ENCODE measurements around the gene PDZRN3. TPM values are rescaled to one million over a fixed set of nuclear protein-coding genes. Genes with fewer than 3 reads are reported as not detected.

PDZRN3 gene
- total RNA-seq, 1 donor from 2014 or later, result 130 TPM

- intact Hi-C loops (cut with DNase I), result no loop called here
- no peak for DNase-seq (ENCODE audit: missing footprints)
- no peak for ATAC-seq
Measured at GRCh38 chr3:73601011-73601410, 23.7 kb downstream of the PDZRN3 start.

DNA sequence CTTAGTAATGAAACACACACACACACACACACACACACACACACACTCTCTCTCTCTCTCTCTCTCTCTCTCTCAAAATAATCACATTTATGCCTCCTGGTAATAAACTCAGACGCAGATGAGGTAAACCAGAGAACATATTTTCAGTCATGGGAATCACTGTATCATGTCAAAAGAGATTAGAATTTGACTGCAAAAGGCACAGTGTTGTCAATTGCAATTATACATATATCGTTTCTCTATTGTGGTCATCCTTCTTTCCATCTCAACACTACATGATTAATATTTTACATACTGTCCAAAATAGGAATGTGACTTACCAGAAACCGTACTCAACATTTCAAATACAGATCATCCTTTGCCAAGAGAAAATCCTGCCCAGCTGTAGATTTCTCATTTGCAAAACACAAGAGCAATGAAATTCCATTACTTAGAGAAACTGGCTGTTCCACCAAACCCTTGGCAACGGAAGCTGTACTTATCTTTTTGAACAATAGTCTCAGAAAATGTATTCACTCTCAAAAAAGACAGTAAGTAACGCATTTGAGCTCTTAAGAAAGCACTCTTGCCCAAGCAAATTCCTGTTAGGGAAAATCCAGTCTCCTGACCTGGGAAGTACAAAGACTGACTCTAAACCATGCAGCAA lies 24.3 kb downstream of the PDZRN3 start:
- ATAC-seq (peak; percentile 23), DNase-seq (ENCODE audit: missing footprints) (no peak)
- intact Hi-C loops (cut with DNase I), result no loop called here

- DNase-seq (ENCODE audit: missing footprints) (no peak), ATAC-seq (no peak)
- intact Hi-C loops (cut with DNase I), result no loop called here
Measured at GRCh38 chr3:73599605-73600004, 25.1 kb downstream of the PDZRN3 start.

DNA sequence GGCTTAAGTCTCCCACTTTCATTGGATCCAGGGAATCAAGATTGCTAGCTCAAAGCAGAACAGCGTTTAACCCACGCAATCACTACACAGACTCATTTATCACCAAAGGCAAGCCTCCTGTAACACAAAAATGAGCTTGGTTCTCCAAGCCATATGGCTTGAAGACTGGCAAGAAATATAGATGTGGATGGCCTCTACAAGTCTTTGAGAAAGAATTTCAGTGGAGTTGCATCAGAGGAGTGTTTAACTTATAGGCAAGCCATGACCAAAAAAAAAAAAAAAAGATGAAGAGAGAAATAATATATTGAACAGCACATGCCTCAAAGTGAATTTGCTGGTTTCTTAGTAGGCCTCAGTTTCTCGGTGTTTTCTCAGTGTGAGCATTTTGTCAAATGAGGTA lies 27.3 kb downstream of the PDZRN3 start:
- DNase-seq (ENCODE audit: missing footprints) (no peak), ATAC-seq (no peak)
- intact Hi-C loops (cut with DNase I), result no loop called here

- intact Hi-C loops (cut with DNase I), result no loop called here
- ATAC-seq, result no peak
- no peak for DNase-seq (ENCODE audit: missing footprints)
Measured at GRCh38 chr3:73592154-73593144, 32.3 kb downstream of the PDZRN3 start.

- ATAC-seq, result no peak
- DNase-seq (ENCODE audit: missing footprints), result no peak
- intact Hi-C loops (cut with DNase I), result no loop called here
Measured at GRCh38 chr3:73591286-73591800, 33.4 kb downstream of the PDZRN3 start.

GRCh38 chr3:73586628-73587027 lies 38.1 kb downstream of the PDZRN3 start:
- intact Hi-C loops (cut with DNase I), result loop anchor here (5.0 kb wide), 1 partner anchor 36 kb away; the partner anchor contains the start of gene PDZRN3
- ATAC-seq, result no peak
- DNase-seq (ENCODE audit: missing footprints), result no peak

DNA sequence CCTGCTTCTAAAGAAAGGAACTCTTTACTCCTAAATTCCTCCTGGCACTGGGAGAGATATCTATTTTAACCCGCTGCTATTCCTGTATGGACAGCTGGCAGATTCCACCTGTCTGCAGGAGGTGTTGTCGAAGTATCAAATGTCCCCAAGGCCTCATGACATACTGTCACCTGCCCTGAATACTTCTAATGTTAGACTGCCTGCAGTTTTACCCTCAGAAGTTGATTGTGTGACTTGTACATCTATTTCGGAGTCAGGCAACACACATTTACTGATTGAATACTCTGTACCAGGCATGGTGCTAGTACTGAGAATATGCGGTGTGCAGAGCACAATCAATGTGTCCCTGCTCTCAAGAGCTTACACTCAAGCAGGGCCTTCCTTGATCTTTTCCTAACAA lies 38.6 kb downstream of the PDZRN3 start:
- intact Hi-C loops (cut with DNase I), result loop anchor here (5.0 kb wide), 1 partner anchor 36 kb away; the partner anchor contains the start of gene PDZRN3
- ATAC-seq, result peak; percentile 90
- no peak for DNase-seq (ENCODE audit: missing footprints)

- intact Hi-C loops (cut with DNase I), result loop anchor here (5.0 kb wide), 1 partner anchor 37 kb away; the partner anchor contains the start of gene PDZRN3
- DNase-seq (ENCODE audit: missing footprints), result no peak
Measured at GRCh38 chr3:73584873-73585272, 39.9 kb downstream of the PDZRN3 start.

DNA sequence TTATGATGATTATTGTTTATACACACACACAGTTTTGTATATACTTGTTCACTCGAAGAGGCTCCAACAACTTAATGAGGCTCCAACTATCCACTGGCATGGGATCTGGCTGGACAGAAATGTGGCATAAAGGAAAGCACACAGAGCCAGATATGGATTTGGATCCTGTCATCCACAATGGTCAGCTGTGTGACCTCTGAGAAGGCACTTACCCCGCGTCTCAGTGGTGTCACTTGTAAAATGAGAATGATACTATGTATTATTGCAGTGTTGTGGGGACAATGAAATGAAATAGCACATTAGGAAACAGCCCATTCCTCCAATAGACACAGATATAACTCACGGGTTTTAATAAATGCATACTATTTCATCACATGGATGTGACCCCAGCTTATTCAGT lies 42.2 kb downstream of the PDZRN3 start:
- DNase-seq (ENCODE audit: missing footprints) (no peak), ATAC-seq (no peak)
- intact Hi-C loops (cut with DNase I), result no loop called here

More at GRCh38 chr3:73584873-73585272, 39.9 kb downstream of the PDZRN3 start:
- no peak for ATAC-seq

DNA sequence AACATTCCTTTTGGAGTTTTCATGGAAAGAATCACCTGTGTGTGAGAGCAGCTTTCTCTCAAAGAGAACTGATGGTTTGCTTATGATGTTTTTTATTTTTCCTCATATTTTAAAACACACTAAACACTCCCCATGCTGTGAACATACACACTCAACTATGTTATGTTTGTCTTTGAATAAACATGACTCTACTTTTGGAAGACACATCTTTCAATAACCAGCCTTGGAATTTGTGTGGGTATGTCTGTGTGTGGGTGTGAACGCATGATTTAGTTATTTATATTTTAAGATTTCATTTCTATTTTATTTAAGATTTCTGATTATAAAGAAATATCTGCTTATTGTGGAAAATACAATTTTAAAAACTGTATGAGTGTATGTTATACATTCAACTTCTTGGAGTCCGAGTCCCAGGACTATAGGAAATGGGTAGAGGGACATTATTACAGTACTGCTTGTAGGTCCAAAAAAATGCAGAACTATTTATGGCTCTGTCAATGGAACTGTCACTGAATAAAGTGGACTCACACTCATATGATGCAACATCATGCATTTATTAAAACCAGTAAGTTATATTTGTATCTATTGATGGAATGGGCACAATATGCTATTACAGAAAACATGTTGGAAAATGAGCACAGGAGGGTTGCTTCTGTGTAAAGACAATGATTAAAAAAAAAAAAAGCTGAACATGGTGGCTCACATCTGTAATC lies 43.5 kb downstream of the PDZRN3 start:
- no peak for DNase-seq (ENCODE audit: missing footprints)
- no peak for ATAC-seq
- intact Hi-C loops (cut with DNase I), result no loop called here

DNA sequence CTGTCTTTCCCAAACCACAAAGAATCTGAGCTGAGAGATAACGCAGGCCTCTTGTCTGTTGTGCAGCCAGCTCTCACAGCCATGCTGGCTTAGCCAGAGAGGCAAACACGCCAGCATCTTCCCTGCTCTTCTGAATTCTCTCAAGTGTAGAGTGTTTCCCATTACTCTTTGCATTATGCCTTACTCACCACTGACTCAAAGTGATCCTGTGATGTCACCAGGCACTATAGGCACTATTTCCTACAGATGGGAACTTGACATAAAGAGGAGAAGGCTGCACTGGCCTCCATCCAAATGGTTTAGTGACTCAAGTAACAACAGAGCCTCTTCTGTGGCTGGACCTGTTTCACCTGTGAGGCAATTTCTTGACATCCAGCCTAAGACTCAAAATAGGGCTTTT lies 44.4 kb downstream of the PDZRN3 start:
- intact Hi-C loops (cut with DNase I), result no loop called here
- ATAC-seq, result no peak
- DNase-seq (ENCODE audit: missing footprints), result no peak

- no peak for ATAC-seq
- no peak for DNase-seq (ENCODE audit: missing footprints)
- intact Hi-C loops (cut with DNase I), result no loop called here
Measured at GRCh38 chr3:73577704-73578103, 47.0 kb downstream of the PDZRN3 start.

- DNase-seq (ENCODE audit: missing footprints) (no peak), ATAC-seq (no peak)
- intact Hi-C loops (cut with DNase I), result no loop called here
Measured at GRCh38 chr3:73576999-73577461, 47.7 kb downstream of the PDZRN3 start.

DNA sequence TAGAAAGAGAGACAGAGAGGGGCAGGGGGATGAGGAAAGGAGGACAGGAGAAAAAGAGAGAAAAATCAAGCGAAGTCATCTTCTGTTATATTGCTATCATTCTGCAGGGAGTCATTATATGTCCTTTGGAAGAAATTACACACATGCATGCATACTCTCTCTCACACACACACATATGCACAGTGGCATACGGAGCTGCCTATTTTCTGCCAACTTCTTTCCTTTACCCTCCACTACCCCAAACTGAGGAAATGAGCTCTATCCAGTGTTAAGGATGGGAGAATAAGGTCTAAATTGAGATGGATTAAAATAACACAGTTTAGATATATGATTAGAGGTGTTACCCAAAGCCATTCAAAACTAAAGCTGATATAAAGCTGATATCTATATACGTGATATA lies 48.8 kb downstream of the PDZRN3 start:
- intact Hi-C loops (cut with DNase I), result no loop called here
- DNase-seq (ENCODE audit: missing footprints), result no peak
- ATAC-seq, result no peak

GRCh38 chr3:73575519-73575918 lies 49.2 kb downstream of the PDZRN3 start:
- intact Hi-C loops (cut with DNase I), result no loop called here
- DNase-seq (ENCODE audit: missing footprints), result no peak
- ATAC-seq, result no peak

DNA sequence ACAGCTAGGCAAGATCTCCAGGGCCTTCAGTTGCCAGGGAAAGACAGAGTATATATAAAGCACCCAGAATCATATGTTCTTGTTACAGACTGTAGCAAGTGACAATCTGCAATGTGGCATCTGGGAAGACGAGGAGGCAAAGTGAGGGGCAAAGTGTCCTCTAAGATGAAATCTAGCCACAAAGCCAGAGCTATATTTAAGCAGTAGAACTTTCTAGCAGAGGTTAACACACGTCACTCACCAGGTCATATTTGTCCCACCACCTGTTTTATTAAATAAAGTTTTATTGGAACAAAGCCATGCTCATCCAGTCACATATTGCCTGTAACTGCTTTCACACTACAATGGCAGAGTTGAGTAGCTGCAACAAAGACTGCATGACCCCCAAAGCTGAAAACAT lies 51.5 kb downstream of the PDZRN3 start:
- intact Hi-C loops (cut with DNase I), result no loop called here

GRCh38 chr3:73572368-73572767 lies 52.4 kb downstream of the PDZRN3 start:
- ATAC-seq, result no peak
- intact Hi-C loops (cut with DNase I), result no loop called here
- DNase-seq (ENCODE audit: missing footprints), result no peak

More for the DNA sequence above, 51.5 kb downstream of the PDZRN3 start:
- ATAC-seq (no peak), DNase-seq (ENCODE audit: missing footprints) (no peak)

DNA sequence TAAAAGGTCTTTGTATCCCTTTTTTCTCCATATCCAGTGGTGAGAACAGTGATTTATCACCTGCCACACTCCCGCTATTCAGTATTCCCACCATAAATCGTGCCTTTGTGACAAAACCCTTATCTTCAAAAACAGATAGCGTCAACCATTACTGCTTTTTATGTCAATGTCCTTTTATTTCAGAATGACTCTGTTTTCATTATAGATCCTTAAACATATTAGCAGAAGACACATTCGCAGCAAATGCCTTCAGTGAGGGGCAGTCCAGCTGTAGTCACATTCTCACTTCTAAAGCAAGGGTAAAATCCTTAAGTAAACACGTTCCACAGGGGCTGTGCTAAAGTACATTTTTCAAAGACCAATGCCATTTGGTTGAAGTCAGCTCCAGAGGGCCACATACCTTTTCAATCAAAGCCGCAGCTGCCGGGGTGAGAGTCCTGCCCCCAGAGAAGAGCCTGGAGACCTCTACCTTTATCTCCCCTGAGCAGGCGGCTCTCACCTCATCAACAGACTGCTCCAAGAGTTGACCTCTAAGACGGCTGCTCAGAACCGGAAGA lies 53.4 kb downstream of the PDZRN3 start:
- no peak for DNase-seq (ENCODE audit: missing footprints)
- ATAC-seq, result no peak
- intact Hi-C loops (cut with DNase I), result no loop called here

All from Right ventricle myocardium inferior (tissue), 1 donor.